ENCODE data around the gene PUS7.

The PUS7 gene

GRCh38 chr7:105565190-105565589, 43.1 kb upstream of the PUS7 start:
- Histone ChIP-seq H3K4me3 (ENCODE audit: low read length) (no peak overlapping the region), H3K36me3 (replicated peaks; ENCODE audit: insufficient read depth, low read length) (peaks cover 8% of the 10 kb centered on the region)

GRCh38 chr7:105559926-105560325, 37.9 kb upstream of the PUS7 start:
- no peak for DNase-seq
- Histone ChIP-seq H3K9me3 (replicated peaks; ENCODE audit: insufficient read depth, low read length) (no peaks in the 10 kb centered on the region), H3K4me3 (ENCODE audit: low read length) (no peak overlapping the region), H3K4me1 (ENCODE audit: low read length) (no peaks in the 10 kb centered on the region; the same call in 1 of the 2 replicates), H3K9ac (ENCODE audit: low read length) (no peak overlapping the region), H3K27me3 (replicated peaks; ENCODE audit: insufficient read depth, low read length) (no peaks in the 10 kb centered on the region), H4K20me1 (ENCODE audit: insufficient read depth, low read length) (no peaks in the 10 kb centered on the region; the same call in 1 of the 2 replicates), H3K4me2 (ENCODE audit: low read depth, low read length) (no peak overlapping the region), H3K9me2 (replicated peaks; ENCODE audit: insufficient read depth, low read length) (no peaks in the 10 kb centered on the region), H3K27ac (ENCODE audit: low read length) (no peak overlapping the region), H2AFZ (ENCODE audit: low read length) (no peak overlapping the region), H3K36me3 (replicated peaks; ENCODE audit: insufficient read depth, low read length) (peaks cover 8% of the 10 kb centered on the region; the same call in 1 of the 2 replicates), H3F3A (ENCODE audit: insufficient read depth, low read length) (no peaks in the 10 kb centered on the region), H3K79me2 (ENCODE audit: low read length) (no peaks in the 10 kb centered on the region)
- TF ChIP-seq EZH2phosphoT487 (IDR thresholded peaks at IDR 0.05; ENCODE audit: low read length) (no peak), EZH2 (optimal IDR thresholded peaks at IDR 0.05; ENCODE audit: low read depth, low read length) (no peak), CTCF (IDR thresholded peaks at IDR 0.05; ENCODE audit: low read length) (no peak)

More at GRCh38 chr7:105565190-105565589, 43.1 kb upstream of the PUS7 start:
- TF ChIP-seq EZH2phosphoT487 (IDR thresholded peaks at IDR 0.05; ENCODE audit: low read length) (no peak), CTCF (IDR thresholded peaks at IDR 0.05; ENCODE audit: low read length) (no peak), EZH2 (optimal IDR thresholded peaks at IDR 0.05; ENCODE audit: low read depth, low read length) (no peak)
- Histone ChIP-seq H3K27ac (ENCODE audit: low read length) (peak overlapping the region; percentile 14; the same call in 1 of the 2 replicates), H3K9me3 (replicated peaks; ENCODE audit: insufficient read depth, low read length) (no peaks in the 10 kb centered on the region), H3K4me2 (ENCODE audit: low read depth, low read length) (no peak overlapping the region), H3K9me2 (replicated peaks; ENCODE audit: insufficient read depth, low read length) (no peaks in the 10 kb centered on the region), H3F3A (ENCODE audit: insufficient read depth, low read length) (no peaks in the 10 kb centered on the region), H2AFZ (ENCODE audit: low read length) (no peak overlapping the region), H4K20me1 (ENCODE audit: insufficient read depth, low read length) (no peaks in the 10 kb centered on the region; the same call in 1 of the 2 replicates), H3K9ac (ENCODE audit: low read length) (no peak overlapping the region), H3K27me3 (replicated peaks; ENCODE audit: insufficient read depth, low read length) (no peaks in the 10 kb centered on the region), H3K79me2 (ENCODE audit: low read length) (no peaks in the 10 kb centered on the region), H3K4me1 (ENCODE audit: low read length) (peaks cover 7% of the 10 kb centered on the region)
- DNase-seq = no peak

- TF ChIP-seq EZH2phosphoT487 (IDR thresholded peaks at IDR 0.05; ENCODE audit: low read length) = no peak
- no peak for TF ChIP-seq CTCF (IDR thresholded peaks at IDR 0.05; ENCODE audit: low read length)
- TF ChIP-seq EZH2 (optimal IDR thresholded peaks at IDR 0.05; ENCODE audit: low read depth, low read length) = no peak
- peaks cover 7% of the 10 kb centered on the region; the same call in 1 of the 2 replicates for H3K36me3 ChIP-seq (replicated peaks; ENCODE audit: insufficient read depth, low read length)
Measured at GRCh38 chr7:105538339-105538738, 16.3 kb upstream of the PUS7 start.

More at GRCh38 chr7:105538339-105538738, 16.3 kb upstream of the PUS7 start:
- no peak overlapping the region for H3K4me2 ChIP-seq (ENCODE audit: low read depth, low read length)
- no peaks in the 10 kb centered on the region for H3K9me3 ChIP-seq (replicated peaks; ENCODE audit: insufficient read depth, low read length)
- no peaks in the 10 kb centered on the region for H3F3A ChIP-seq (ENCODE audit: insufficient read depth, low read length)
- DNase-seq = no peak
- H3K27ac ChIP-seq (ENCODE audit: low read length) = no peak overlapping the region
- H3K4me3 ChIP-seq (ENCODE audit: low read length) = no peak overlapping the region
- no peaks in the 10 kb centered on the region for H4K20me1 ChIP-seq (ENCODE audit: insufficient read depth, low read length)
- peaks cover 4% of the 10 kb centered on the region for H3K4me1 ChIP-seq (ENCODE audit: low read length)
- H3K9ac ChIP-seq (ENCODE audit: low read length) = no peak overlapping the region
- no peaks in the 10 kb centered on the region for H3K9me2 ChIP-seq (replicated peaks; ENCODE audit: insufficient read depth, low read length)
- H2AFZ ChIP-seq (ENCODE audit: low read length) = no peak overlapping the region
- no peaks in the 10 kb centered on the region for H3K27me3 ChIP-seq (replicated peaks; ENCODE audit: insufficient read depth, low read length)
- peaks cover 30% of the 10 kb centered on the region for H3K79me2 ChIP-seq (ENCODE audit: low read length)

Measured in MM.1S (cell line).